ENCODE data around the gene CENPV.
"Not testable (repeated sequence)": the region's sequence is repeated elsewhere in the genome, so short reads cannot be mapped to it uniquely, and the experiment has no call there.

CENPV gene

DNA sequence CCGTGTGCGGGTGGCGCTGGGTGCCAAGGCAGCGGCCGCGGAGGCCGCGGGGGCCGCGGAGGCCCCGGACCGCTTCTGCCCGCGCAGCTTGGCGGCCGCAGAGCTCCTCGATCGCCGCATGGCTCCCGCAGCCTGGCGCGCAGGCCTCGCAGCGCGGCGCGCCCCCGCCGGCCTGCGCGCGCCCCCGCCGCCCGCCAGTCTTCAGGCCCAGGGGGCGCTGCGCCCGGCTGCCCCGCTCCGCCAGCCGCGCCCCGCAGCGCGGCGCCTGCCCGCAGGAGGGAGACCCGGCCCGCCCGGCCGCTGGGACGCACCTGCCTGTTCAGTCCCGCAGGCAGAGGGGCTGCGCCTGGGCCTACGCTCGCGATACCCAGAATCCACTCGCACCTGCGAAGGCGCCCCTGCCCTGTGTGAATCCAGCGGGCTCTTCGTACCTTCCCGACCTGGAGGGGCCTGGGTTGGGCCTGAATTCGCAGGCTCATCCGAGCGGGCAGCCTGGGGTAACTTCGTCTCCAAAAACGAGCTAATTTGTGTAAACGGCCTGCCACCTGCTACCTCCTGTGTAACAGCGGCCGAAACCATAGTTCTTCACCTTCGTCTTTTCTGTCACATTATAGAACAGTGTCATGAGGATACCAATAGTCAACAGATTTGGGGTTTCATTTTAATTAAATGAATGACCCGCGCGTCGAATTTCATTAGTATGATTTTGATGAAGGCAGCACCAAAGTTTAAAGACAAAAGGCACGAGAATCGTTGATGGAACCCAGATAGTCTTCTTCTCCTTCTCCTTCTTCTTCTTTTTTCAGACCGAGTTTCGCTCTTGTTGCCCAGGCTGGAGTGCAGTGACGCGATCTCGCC is at the start of gene CENPV:
TSS of gene CENPV (minus strand) at position 153 of the 858 bp plus-strand sequence. CDS start at position 120, 33 bp downstream.
- peak within 1 kb of the TSS; percentile 81 to 87 for H3K4me3 ChIP-seq (ENCODE audit: low read depth in 1 of 2, low read length in 2 of 2)
- no peak within 1 kb of the TSS for H3K27ac ChIP-seq (ENCODE audit: low read length)
- H3K9me3 ChIP-seq (ENCODE audit: control insufficient read depth in 1 of 2, low read length in 2 of 2), result no peaks in the 10 kb centered on the region
- peaks cover 4% of the 10 kb centered on the region for H3K27me3 ChIP-seq (ENCODE audit: low read depth, low read length)
- H3K4me1 ChIP-seq (ENCODE audit: control insufficient read depth in 1 of 2, insufficient read depth in 2 of 2, low read length in 2 of 2), result peaks cover 0 to 15% of the 10 kb centered on the region in 2 donors
- H3K36me3 ChIP-seq (ENCODE audit: control insufficient read depth in 1 of 2, insufficient read depth in 2 of 2, low read length in 2 of 2), result peaks cover 5 to 10% of the 10 kb centered on the region in 2 donors

GRCh38 chr17:16398270-16399267 is 45.3 kb upstream of the CENPV start:
- Histone ChIP-seq H3K27me3 (ENCODE audit: low read depth, low read length) (no peaks in the 10 kb centered on the region), H3K4me1 (ENCODE audit: control insufficient read depth in 1 of 2, insufficient read depth in 2 of 2, low read length in 2 of 2) (no peaks in the 10 kb centered on the region), H3K36me3 (ENCODE audit: control insufficient read depth in 1 of 2, insufficient read depth in 2 of 2, low read length in 2 of 2) (no peaks in the 10 kb centered on the region), H3K27ac (ENCODE audit: low read length) (no peak overlapping the region), H3K4me3 (ENCODE audit: low read depth in 1 of 2, low read length in 2 of 2) (no peak overlapping the region), H3K9me3 (ENCODE audit: control insufficient read depth in 1 of 2, low read length in 2 of 2) (no peaks in the 10 kb centered on the region)

- H3K36me3 ChIP-seq (ENCODE audit: control insufficient read depth in 1 of 2, insufficient read depth in 2 of 2, low read length in 2 of 2); H3K9me3 ChIP-seq (ENCODE audit: control insufficient read depth in 1 of 2, low read length in 2 of 2); H3K27ac ChIP-seq (ENCODE audit: low read length); H3K27me3 ChIP-seq (ENCODE audit: low read depth, low read length); H3K4me3 ChIP-seq (ENCODE audit: low read depth in 1 of 2, low read length in 2 of 2); H3K4me1 ChIP-seq (ENCODE audit: control insufficient read depth in 1 of 2, insufficient read depth in 2 of 2, low read length in 2 of 2): not testable (repeated sequence)
These were observed 43.4 kb upstream of the CENPV start for GRCh38 chr17:16396693-16397092.

- not testable (repeated sequence) for H3K4me1 ChIP-seq (ENCODE audit: control insufficient read depth in 1 of 2, insufficient read depth in 2 of 2, low read length in 2 of 2); H3K4me3 ChIP-seq (ENCODE audit: low read depth in 1 of 2, low read length in 2 of 2); H3K9me3 ChIP-seq (ENCODE audit: control insufficient read depth in 1 of 2, low read length in 2 of 2); H3K27ac ChIP-seq (ENCODE audit: low read length); H3K36me3 ChIP-seq (ENCODE audit: control insufficient read depth in 1 of 2, insufficient read depth in 2 of 2, low read length in 2 of 2); H3K27me3 ChIP-seq (ENCODE audit: low read depth, low read length)
These were observed 42.6 kb upstream of the CENPV start for GRCh38 chr17:16395887-16396286.

GRCh38 chr17:16392491-16392890 is 39.2 kb upstream of the CENPV start:
- H3K27me3 ChIP-seq (ENCODE audit: low read depth, low read length); H3K36me3 ChIP-seq (ENCODE audit: control insufficient read depth in 1 of 2, insufficient read depth in 2 of 2, low read length in 2 of 2); H3K4me3 ChIP-seq (ENCODE audit: low read depth in 1 of 2, low read length in 2 of 2); H3K9me3 ChIP-seq (ENCODE audit: control insufficient read depth in 1 of 2, low read length in 2 of 2); H3K4me1 ChIP-seq (ENCODE audit: control insufficient read depth in 1 of 2, insufficient read depth in 2 of 2, low read length in 2 of 2); H3K27ac ChIP-seq (ENCODE audit: low read length): not testable (repeated sequence)

GRCh38 chr17:16391451-16391850 is 38.2 kb upstream of the CENPV start:
- Histone ChIP-seq H3K27me3 (ENCODE audit: low read depth, low read length) (no peaks in the 10 kb centered on the region), H3K27ac (ENCODE audit: low read length) (no peak overlapping the region), H3K4me1 (ENCODE audit: control insufficient read depth in 1 of 2, insufficient read depth in 2 of 2, low read length in 2 of 2) (no peaks in the 10 kb centered on the region), H3K36me3 (ENCODE audit: control insufficient read depth in 1 of 2, insufficient read depth in 2 of 2, low read length in 2 of 2) (no peaks in the 10 kb centered on the region), H3K9me3 (ENCODE audit: control insufficient read depth in 1 of 2, low read length in 2 of 2) (no peaks in the 10 kb centered on the region), H3K4me3 (ENCODE audit: low read depth in 1 of 2, low read length in 2 of 2) (no peak overlapping the region)

DNA sequence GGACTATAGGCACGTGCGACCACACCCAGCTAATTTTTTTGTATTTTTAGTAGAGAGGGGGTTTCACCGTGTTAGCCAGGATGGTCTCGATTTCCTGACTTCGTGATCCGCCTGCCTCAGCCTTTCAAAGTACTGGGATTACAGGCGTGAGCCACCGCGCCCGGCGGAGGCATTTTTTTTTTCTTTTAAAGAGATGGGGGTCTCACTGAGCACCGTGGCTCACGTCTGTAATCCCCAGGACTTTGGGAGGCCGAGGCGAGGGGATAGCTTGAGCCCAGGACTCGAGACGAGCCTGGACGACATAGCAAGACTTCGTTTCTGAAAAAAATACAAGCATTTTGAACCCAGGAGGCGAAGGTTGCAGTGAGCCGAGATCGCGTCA is 32.8 kb upstream of the CENPV start:
- not testable (repeated sequence) for H3K27me3 ChIP-seq (ENCODE audit: low read depth, low read length); H3K27ac ChIP-seq (ENCODE audit: low read length); H3K9me3 ChIP-seq (ENCODE audit: control insufficient read depth in 1 of 2, low read length in 2 of 2)
- Histone ChIP-seq H3K36me3 (ENCODE audit: control insufficient read depth in 1 of 2, insufficient read depth in 2 of 2, low read length in 2 of 2) (peaks cover 7 to 24% of the 10 kb centered on the region in 2 donors), H3K4me3 (ENCODE audit: low read depth in 1 of 2, low read length in 2 of 2) (peak overlapping the region in 1 of 2 donors; percentile 56), H3K4me1 (ENCODE audit: control insufficient read depth in 1 of 2, insufficient read depth in 2 of 2, low read length in 2 of 2) (peaks cover 4 to 23% of the 10 kb centered on the region in 2 donors)

DNA sequence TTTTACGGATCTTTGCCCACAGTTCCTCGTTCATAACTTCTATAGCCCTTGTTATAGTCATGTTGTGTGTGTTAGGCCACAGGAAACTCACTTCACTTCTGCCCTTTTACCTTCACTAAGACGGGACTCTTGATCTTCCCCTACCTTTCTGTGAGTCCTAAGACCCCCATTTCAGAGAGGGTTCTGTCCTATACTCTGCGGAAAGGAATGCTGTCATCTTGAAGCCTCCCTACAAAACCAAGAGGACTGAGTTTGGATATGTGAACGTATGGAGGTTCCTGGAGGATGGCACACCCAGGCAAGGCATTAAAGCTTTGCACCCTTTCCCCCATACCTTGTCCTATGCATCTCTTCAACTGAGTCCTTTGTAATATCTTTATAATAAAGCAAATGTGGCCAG is 31.3 kb upstream of the CENPV start:
- H3K36me3 ChIP-seq (ENCODE audit: control insufficient read depth in 1 of 2, insufficient read depth in 2 of 2, low read length in 2 of 2), result peaks cover 7 to 28% of the 10 kb centered on the region in 2 donors
- H3K27me3 ChIP-seq (ENCODE audit: low read depth, low read length), result no peaks in the 10 kb centered on the region
- no peak overlapping the region for H3K4me3 ChIP-seq (ENCODE audit: low read depth in 1 of 2, low read length in 2 of 2)
- H3K4me1 ChIP-seq (ENCODE audit: control insufficient read depth in 1 of 2, insufficient read depth in 2 of 2, low read length in 2 of 2), result peaks cover 4 to 23% of the 10 kb centered on the region in 2 donors
- H3K9me3 ChIP-seq (ENCODE audit: control insufficient read depth in 1 of 2, low read length in 2 of 2), result no peaks in the 10 kb centered on the region
- no peak overlapping the region for H3K27ac ChIP-seq (ENCODE audit: low read length)

GRCh38 chr17:16383772-16384287 is 30.6 kb upstream of the CENPV start:
- H3K36me3 ChIP-seq (ENCODE audit: control insufficient read depth in 1 of 2, insufficient read depth in 2 of 2, low read length in 2 of 2), result peaks cover 7 to 28% of the 10 kb centered on the region in 2 donors
- H3K4me1 ChIP-seq (ENCODE audit: control insufficient read depth in 1 of 2, insufficient read depth in 2 of 2, low read length in 2 of 2), result peaks cover 4 to 23% of the 10 kb centered on the region in 2 donors
- H3K9me3 ChIP-seq (ENCODE audit: control insufficient read depth in 1 of 2, low read length in 2 of 2), result no peaks in the 10 kb centered on the region
- no peaks in the 10 kb centered on the region for H3K27me3 ChIP-seq (ENCODE audit: low read depth, low read length)
- H3K27ac ChIP-seq (ENCODE audit: low read length), result no peak overlapping the region
- peak overlapping the region in 1 of 2 donors; percentile 41 for H3K4me3 ChIP-seq (ENCODE audit: low read depth in 1 of 2, low read length in 2 of 2)

DNA sequence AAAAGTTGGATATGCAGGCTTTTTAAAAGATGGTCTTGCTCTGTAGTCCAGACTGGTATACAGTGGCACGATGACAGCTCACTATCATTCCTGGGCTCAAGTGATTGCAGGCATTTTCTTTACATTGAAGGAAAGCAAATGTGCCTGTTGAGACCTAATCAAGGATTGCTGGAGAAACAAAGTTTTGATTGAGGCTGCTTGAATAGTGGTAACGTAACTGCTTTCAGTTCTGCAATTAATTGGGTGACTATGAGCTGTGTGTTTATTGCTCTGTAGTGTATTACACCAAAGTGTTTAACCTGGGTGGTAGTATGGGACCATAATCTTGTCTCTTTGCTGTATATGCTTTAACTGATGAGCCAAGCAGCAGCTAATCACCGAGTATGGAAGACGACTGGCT is 29.9 kb upstream of the CENPV start:
- Histone ChIP-seq H3K36me3 (ENCODE audit: control insufficient read depth in 1 of 2, insufficient read depth in 2 of 2, low read length in 2 of 2) (peaks cover 7 to 28% of the 10 kb centered on the region in 2 donors), H3K9me3 (ENCODE audit: control insufficient read depth in 1 of 2, low read length in 2 of 2) (no peaks in the 10 kb centered on the region), H3K27me3 (ENCODE audit: low read depth, low read length) (no peaks in the 10 kb centered on the region), H3K27ac (ENCODE audit: low read length) (no peak overlapping the region), H3K4me1 (ENCODE audit: control insufficient read depth in 1 of 2, insufficient read depth in 2 of 2, low read length in 2 of 2) (peaks cover 4 to 23% of the 10 kb centered on the region in 2 donors), H3K4me3 (ENCODE audit: low read depth in 1 of 2, low read length in 2 of 2) (peak overlapping the region; percentile 41 to 79)

- Histone ChIP-seq H3K4me3 (ENCODE audit: low read depth in 1 of 2, low read length in 2 of 2) (peak overlapping the region; percentile 79 to 85), H3K4me1 (ENCODE audit: control insufficient read depth in 1 of 2, insufficient read depth in 2 of 2, low read length in 2 of 2) (peaks cover 4 to 23% of the 10 kb centered on the region in 2 donors), H3K27me3 (ENCODE audit: low read depth, low read length) (no peaks in the 10 kb centered on the region), H3K27ac (ENCODE audit: low read length) (peak overlapping the region; percentile 97), H3K36me3 (ENCODE audit: control insufficient read depth in 1 of 2, insufficient read depth in 2 of 2, low read length in 2 of 2) (peaks cover 7 to 28% of the 10 kb centered on the region in 2 donors), H3K9me3 (ENCODE audit: control insufficient read depth in 1 of 2, low read length in 2 of 2) (no peaks in the 10 kb centered on the region)
These were observed 28.2 kb upstream of the CENPV start for GRCh38 chr17:16381496-16381820.
